Thyroid gland (tissue), 4 donors: Measurements from ENCODE around the gene SPTSSA. TPM values are rescaled to one million over a fixed set of nuclear protein-coding genes. Genes with fewer than 3 reads are reported as not detected.
"Not testable (repeated sequence)": the region's sequence is repeated elsewhere in the genome, so short reads cannot be mapped to it uniquely, and the experiment has no call there.

Experiments used
- DNase-seq, 2 donors: peaks; one replicate each; pipeline ENCODE4 v3.0.0-alpha.2; 2019
- H3K27ac ChIP-seq, 3 donors: fragments of 200-600 bp; sonication (generic); 1 replicate in 2 of 3; 2 replicates in 1 of 3; pipeline ENCODE4 v1.5.1; 2016 to 2019; ENCODE audit warnings: mild to moderate bottlenecking in 1 of 3, moderate library complexity in 1 of 3
- H3K27me3 ChIP-seq: fragments of 200-600 bp; sonication (generic); one replicate; pipeline ENCODE4 v1.5.1; 2019
- H3K36me3 ChIP-seq, 2 donors: fragments of 200-600 bp; sonication (generic); one replicate each; pipeline ENCODE4 v1.5.1; 2016 to 2019
- H3K4me1 ChIP-seq, 2 donors: fragments of 200-600 bp; sonication (generic); one replicate each; pipeline ENCODE4 v1.5.1; 2017 to 2019
- H3K4me3 ChIP-seq, 3 donors: fragments of 200-600 bp; sonication (generic); replicated peaks in 1 of 3; 1 replicate in 2 of 3; 2 replicates in 1 of 3; pipeline ENCODE4 v1.5.1; 2016; ENCODE audit warnings: mild to moderate bottlenecking in 1 of 3
- H3K9me3 ChIP-seq: fragments of 200-600 bp; sonication (generic); one replicate; pipeline ENCODE4 v1.5.1; 2017
- POLR2A ChIP-seq, 2 donors: fragments of 450-650 bp; IDR thresholded peaks; one replicate each; pipeline ENCODE4 v1.6.1; 2017; ENCODE audit warnings: antibody characterized with exemption in 2 of 2, mild to moderate bottlenecking in 2 of 2, moderate library complexity in 1 of 2
- WGBS, 2 donors: methylation state at CpG; one replicate each; pipeline ENCODE4 v1.1.5; 2017; 5-methylcytosine and 5-hydroxymethylcytosine counted together
- intact Hi-C: fragments of 100-400 bp; cut with DNase I; formaldehyde crosslinking; loops from one replicate; pipeline ENCODE4 v1.15.1; 2023
- total RNA-seq, 4 donors: library from RNA; depleted of rRNA; stranded (reverse); fragments of >200 nt; gene quantifications; one replicate each; pipeline ENCODE4 v1.2.3, GENCODE V29; 2016
- TF ChIP-seq, protein P1 (sequence below), 6 experiments: fragments of 200-600 bp in 3 of 6; fragments of 450-650 bp in 3 of 6; sonication (generic) in 3 of 6; IDR thresholded peaks; one replicate each; pipeline ENCODE4 v1.5.1; 2016 to 2019; ENCODE audit warnings: antibody characterized with exemption in 6 of 6, mild to moderate bottlenecking in 2 of 6, inconsistent platforms in 1 of 6, moderate library complexity in 1 of 6

The SPTSSA gene, protein sequence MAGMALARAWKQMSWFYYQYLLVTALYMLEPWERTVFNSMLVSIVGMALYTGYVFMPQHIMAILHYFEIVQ
- 10 to 100 TPM; 25.9 to 30.6 (median 28.5) TPM for total RNA-seq

DNA sequence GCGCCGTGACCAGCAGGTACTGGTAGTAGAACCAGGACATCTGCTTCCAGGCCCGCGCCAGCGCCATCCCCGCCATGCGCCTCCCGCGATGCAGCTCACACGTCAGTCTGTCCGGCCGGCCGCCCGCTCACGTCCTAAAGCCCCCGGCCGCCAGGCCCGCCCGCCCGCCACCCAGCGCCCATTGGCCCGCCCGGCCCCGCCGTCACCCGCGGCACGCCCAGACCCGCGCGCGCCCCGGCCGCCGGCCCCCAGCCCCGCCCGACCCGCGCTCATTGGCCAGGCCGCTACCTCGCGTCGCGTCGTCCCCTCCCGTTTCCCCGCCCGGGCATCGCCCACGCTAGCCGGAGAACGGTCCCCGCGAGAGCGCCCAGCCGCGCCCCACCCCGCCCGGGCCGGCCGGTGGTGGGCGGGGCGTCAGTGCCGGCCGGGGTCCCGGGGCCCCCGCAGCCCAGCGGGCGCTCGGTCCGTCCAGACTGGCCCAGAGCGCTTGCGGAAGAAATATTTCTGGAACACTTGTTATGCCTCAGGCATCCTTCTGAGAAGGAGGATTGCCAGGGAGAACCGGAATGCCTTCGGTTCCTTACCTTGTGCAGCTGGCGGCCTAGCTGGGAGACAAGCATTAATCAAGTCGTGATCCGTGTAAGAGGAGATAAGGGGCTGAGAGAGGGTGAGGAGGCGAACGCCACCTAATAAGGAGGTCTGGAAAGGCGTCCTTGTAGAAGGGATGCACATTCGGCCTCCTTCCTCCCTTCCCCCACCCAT, at the start of gene SPTSSA:
SPTSSA (minus strand) TSS at position 109 of the 762 bp plus-strand sequence; CDS start at position 76, 33 bp downstream.
- WGBS, 2 donors, result 2 to 4% methylated on average over 9 of the region's 82 CpGs

DNA sequence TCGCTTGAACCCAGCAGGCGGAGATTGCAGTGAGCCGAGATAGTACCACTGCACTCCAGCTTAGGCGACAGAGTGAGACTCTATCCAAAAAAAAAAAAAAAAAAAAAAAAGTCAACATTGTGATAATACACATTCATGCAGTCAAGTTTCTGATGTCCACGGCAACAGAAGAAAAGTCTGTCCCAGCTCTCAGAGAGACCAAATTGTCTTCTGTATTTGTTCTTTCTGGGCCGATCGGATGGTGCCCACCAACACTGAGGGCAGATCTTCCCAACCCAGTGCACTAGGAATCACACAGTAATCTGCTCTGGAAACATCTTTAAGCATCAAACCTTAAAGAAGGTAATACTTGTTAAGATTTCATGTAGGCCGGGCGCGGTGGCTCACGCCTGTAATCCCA, 45.8 kb upstream of the SPTSSA start:
- no peaks in the 10 kb centered on the region for H3K9me3 ChIP-seq
- H3K4me1 ChIP-seq, result no peaks in the 10 kb centered on the region
- H3K27me3 ChIP-seq, result no peaks in the 10 kb centered on the region
- H3K4me3 ChIP-seq, result no peak overlapping the region
- TF ChIP-seq, protein P1, sequence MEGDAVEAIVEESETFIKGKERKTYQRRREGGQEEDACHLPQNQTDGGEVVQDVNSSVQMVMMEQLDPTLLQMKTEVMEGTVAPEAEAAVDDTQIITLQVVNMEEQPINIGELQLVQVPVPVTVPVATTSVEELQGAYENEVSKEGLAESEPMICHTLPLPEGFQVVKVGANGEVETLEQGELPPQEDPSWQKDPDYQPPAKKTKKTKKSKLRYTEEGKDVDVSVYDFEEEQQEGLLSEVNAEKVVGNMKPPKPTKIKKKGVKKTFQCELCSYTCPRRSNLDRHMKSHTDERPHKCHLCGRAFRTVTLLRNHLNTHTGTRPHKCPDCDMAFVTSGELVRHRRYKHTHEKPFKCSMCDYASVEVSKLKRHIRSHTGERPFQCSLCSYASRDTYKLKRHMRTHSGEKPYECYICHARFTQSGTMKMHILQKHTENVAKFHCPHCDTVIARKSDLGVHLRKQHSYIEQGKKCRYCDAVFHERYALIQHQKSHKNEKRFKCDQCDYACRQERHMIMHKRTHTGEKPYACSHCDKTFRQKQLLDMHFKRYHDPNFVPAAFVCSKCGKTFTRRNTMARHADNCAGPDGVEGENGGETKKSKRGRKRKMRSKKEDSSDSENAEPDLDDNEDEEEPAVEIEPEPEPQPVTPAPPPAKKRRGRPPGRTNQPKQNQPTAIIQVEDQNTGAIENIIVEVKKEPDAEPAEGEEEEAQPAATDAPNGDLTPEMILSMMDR (IDR thresholded peaks at IDR 0.05), result no peak
- no peak for TF ChIP-seq POLR2A (IDR thresholded peaks at IDR 0.05)
- intact Hi-C loops, result no loop called here
- no peak for DNase-seq
- WGBS, 2 donors, result 95 to 96% methylated on average over 11 of the region's 11 CpGs
- no peaks in the 10 kb centered on the region for H3K36me3 ChIP-seq
- no peak overlapping the region for H3K27ac ChIP-seq

More for the DNA sequence above, at the start of gene SPTSSA:
- Histone ChIP-seq H3K4me1 (peaks cover 0 to 4% of the 10 kb centered on the region in 2 donors), H3K36me3 (no peaks in the 10 kb centered on the region), H3K27ac (peak within 1 kb of the TSS; percentile 71 to 80 (median 77)), H3K9me3 (no peaks in the 10 kb centered on the region), H3K27me3 (no peaks in the 10 kb centered on the region), H3K4me3 (peak within 1 kb of the TSS; percentile 53 to 83 (median 75))
- TF ChIP-seq, protein P1 (IDR thresholded peaks at IDR 0.05), result no peak
- TF ChIP-seq POLR2A (IDR thresholded peaks at IDR 0.05), result peak; percentile 45 to 95
- intact Hi-C loops, result loop anchor here (5.0 to 10.0 kb wide), 2 partner anchors 72 to 100 kb away; partner anchors contain the start of gene EAPP
- peak; percentile 91 to 94 for DNase-seq

DNA sequence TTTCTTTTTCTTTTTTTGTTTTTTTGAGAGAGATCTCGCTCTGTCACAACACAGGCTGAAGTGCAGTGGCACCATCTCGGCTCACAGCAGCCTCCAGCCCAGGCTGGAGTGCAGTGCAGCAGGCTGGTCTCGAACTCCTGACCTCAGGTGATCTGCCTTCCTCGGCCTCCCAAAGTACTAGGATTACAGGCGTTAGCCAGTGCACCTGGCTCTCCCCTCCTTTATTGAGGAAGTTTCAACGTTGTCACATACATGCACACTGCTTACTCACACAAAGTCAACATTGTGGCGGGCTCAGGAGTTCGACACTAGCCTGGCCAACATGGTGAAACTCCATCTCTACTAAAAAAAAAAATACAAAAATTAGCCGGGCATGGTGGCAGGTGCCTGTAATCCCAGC, 45.4 kb upstream of the SPTSSA start:
- H3K9me3 ChIP-seq, result no peaks in the 10 kb centered on the region
- no peak for DNase-seq
- no peaks in the 10 kb centered on the region for H3K4me1 ChIP-seq
- no peaks in the 10 kb centered on the region for H3K36me3 ChIP-seq
- no peak overlapping the region for H3K4me3 ChIP-seq
- TF ChIP-seq, protein P1 (IDR thresholded peaks at IDR 0.05), result no peak
- no peak for TF ChIP-seq POLR2A (IDR thresholded peaks at IDR 0.05)
- 88 to 89% methylated on average over 9 of the region's 9 CpGs for WGBS, 2 donors
- H3K27ac ChIP-seq, result no peak overlapping the region
- intact Hi-C loops, result no loop called here
- no peaks in the 10 kb centered on the region for H3K27me3 ChIP-seq

DNA sequence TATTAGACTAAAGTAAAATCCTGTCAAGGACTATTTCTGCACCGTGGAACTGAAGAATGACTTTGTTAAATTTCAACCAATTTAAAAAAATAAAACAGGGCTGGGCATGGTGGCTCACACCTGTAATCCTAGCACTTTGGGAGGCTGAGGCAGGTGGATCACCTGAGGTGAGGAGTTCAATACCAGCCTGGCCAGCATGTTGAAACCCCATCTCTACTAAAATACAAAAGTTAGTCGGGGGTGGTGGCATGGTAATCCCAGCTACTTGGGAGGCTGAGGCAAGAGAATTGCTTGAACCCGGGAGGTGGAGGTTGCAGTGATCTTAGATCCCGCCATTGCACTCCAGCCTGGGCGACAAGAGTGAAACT, 43.1 kb upstream of the SPTSSA start:
- H3K9me3 ChIP-seq, DNase-seq, intact Hi-C loops, H3K27ac ChIP-seq, H3K36me3 ChIP-seq, H3K27me3 ChIP-seq, H3K4me3 ChIP-seq, H3K4me1 ChIP-seq: not testable (repeated sequence)
- WGBS, 2 donors, result 79 to 85% methylated on average over 5 of the region's 5 CpGs

DNA sequence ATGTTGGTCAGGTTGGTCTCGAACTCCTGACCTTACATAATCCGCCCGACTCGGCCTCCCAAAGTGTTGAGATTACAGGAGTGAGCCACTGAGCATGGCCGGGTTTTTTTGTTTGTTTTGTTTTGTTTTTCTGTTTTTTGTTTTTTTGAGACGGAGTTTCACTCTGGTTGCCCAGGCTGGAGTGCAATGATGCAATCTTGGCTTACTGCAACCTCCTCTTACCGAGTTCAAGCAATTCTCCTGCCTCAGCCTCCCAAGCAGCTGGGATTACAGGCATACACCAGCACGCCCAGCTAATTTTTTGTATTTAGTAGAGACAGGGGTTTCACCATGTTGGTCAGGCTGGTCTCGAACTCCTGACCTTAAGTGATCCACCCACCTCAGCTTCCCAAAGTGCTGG, 42.0 kb upstream of the SPTSSA start:
- H3K36me3 ChIP-seq, H3K9me3 ChIP-seq, H3K27me3 ChIP-seq, DNase-seq, H3K27ac ChIP-seq, H3K4me3 ChIP-seq, intact Hi-C loops, H3K4me1 ChIP-seq: not testable (repeated sequence)
- WGBS, 2 donors, result 81 to 93% methylated on average over 9 of the region's 9 CpGs

DNA sequence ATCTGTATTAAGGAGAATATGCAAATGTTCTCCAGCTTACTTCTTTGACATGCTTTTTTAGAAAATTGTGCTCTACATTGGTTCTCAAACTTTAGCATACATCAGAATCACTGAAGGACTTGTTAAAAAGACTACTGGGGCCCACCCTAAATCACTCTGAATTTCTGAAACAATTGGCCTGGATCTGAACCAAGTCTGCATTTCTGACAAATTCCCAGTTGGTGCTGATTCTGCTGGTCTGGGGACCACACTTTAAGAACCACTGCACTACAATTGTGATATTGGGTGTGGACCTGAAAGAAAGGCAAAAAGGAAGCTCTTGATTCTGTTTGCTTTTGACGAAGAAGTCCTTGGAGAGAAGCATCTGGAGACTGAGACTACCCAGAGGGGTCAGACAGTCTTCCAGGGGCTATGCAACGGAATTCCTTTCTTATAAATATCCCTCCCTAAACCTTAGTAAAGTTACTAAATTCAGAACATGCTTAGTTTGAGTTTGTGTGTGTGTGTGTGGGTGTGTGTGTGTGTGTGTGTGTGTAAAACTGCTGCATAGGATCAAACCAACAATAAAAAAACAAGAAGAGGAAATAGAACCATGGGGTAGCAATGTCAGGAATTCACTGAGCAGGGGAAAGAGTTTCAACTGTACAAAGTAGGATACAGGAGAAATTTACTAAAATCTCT, 40.6 kb upstream of the SPTSSA start:
- no peak for TF ChIP-seq POLR2A (IDR thresholded peaks at IDR 0.05)
- TF ChIP-seq, protein P1 (IDR thresholded peaks at IDR 0.05), result no peak
- Histone ChIP-seq H3K27ac (no peak overlapping the region), H3K9me3 (no peaks in the 10 kb centered on the region), H3K4me1 (peaks cover 0 to 1% of the 10 kb centered on the region in 2 donors), H3K27me3 (no peaks in the 10 kb centered on the region), H3K36me3 (no peaks in the 10 kb centered on the region), H3K4me3 (no peak overlapping the region)
- no peak for DNase-seq
- WGBS, 2 donors, result 55 to 59% methylated on average over 2 of the region's 2 CpGs
- intact Hi-C loops, result no loop called here
